IMR-90 (cell line): Measurements from ENCODE around the gene CHST14. TPM values are rescaled to one million over a fixed set of nuclear protein-coding genes. Genes with fewer than 3 reads are reported as not detected.

ENCODE experiments used
- ATAC-seq: fragments of 200-7000 bp; cut with Tn5 transposase; 2 replicates; pipeline ENCODE4 v1.9.1; 2020; ENCODE audit warnings: low read depth, mild to moderate bottlenecking, moderate library complexity
- BruUV-seq: library from RNA; stranded (reverse); fragments of 400-500 nt; replicated peaks from 2 replicates; lab custom pipeline; 2021; lab: Mats Ljungman, UMichigan
- CTCF ChIA-PET: fragments of 300-600 bp; formaldehyde crosslinking; extraction: SDS; loops from one replicate; lab custom pipeline; 2021; ENCODE audit warnings: antibody characterized with exemption; lab: Yijun Ruan, JAX
- POLR2A ChIA-PET: fragments of 300-600 bp; sonication (Branson Sonifier 250); formaldehyde crosslinking; loops from one replicate; lab custom pipeline; 2022; ENCODE audit warnings: antibody characterized with exemption; ENCODE audit not compliant: unreplicated experiment; lab: Charles Lee
- DNase-seq: peaks from one replicate; pipeline ENCODE4 v3.0.0; 2013
- H2AFZ ChIP-seq: replicated peaks from 2 replicates; pipeline ENCODE3; 2013; ENCODE audit warnings: low read length, mild to moderate bottlenecking; ENCODE audit not compliant: poor library complexity
- H2AK5ac ChIP-seq: 2 replicates; pipeline ENCODE4 v1.6.1; 2013; ENCODE audit warnings: low read depth, low read length, inconsistent platforms
- H2AK9ac ChIP-seq: replicated peaks from 2 replicates; pipeline ENCODE3; 2013; ENCODE audit warnings: mild to moderate bottlenecking, low read depth, low read length, moderate library complexity; ENCODE audit not compliant: poor library complexity
- H2BK120ac ChIP-seq: 2 replicates; pipeline ENCODE4 v1.6.1; 2013; ENCODE audit warnings: low read depth, low read length, inconsistent platforms
- H2BK15ac ChIP-seq: 3 replicates; pipeline ENCODE4 v1.6.1; 2013; ENCODE audit warnings: low read depth, low read length, inconsistent platforms
- H2BK20ac ChIP-seq: 2 replicates; pipeline ENCODE4 v1.6.1; 2013; ENCODE audit warnings: low read depth, mild to moderate bottlenecking, inconsistent platforms, low read length, moderate library complexity
- H2BK5ac ChIP-seq: 2 replicates; pipeline ENCODE4 v1.6.1; 2013; ENCODE audit warnings: mild to moderate bottlenecking, low read depth, low read length, inconsistent platforms; ENCODE audit not compliant: poor library complexity, severe bottlenecking
- H3K14ac ChIP-seq: replicated peaks from 2 replicates; pipeline ENCODE4 v1.6.1; 2013; ENCODE audit warnings: low read depth, low read length, inconsistent platforms
- H3K18ac ChIP-seq: 2 replicates; pipeline ENCODE4 v1.6.1; 2013; ENCODE audit warnings: low read depth, low read length, control low read depth
- H3K23ac ChIP-seq: 2 replicates; pipeline ENCODE4 v1.6.1; 2013; ENCODE audit warnings: low read depth, low read length, inconsistent platforms
- H3K27ac ChIP-seq: 2 replicates; pipeline ENCODE4 v1.5.1; 2013; ENCODE audit warnings: mild to moderate bottlenecking, control low read depth, low read length; ENCODE audit not compliant: insufficient read depth
- H3K27me3 ChIP-seq: 2 replicates; pipeline ENCODE4 v1.6.1; 2013; ENCODE audit warnings: low read length; ENCODE audit not compliant: control insufficient read depth, insufficient read depth
- H3K36me3 ChIP-seq: 2 replicates; pipeline ENCODE4 v1.6.1; 2013; ENCODE audit warnings: low read length, mixed read lengths; ENCODE audit not compliant: control insufficient read depth, insufficient read depth
- H3K4ac ChIP-seq: 2 replicates; pipeline ENCODE4 v1.6.1; 2013; ENCODE audit warnings: low read depth, low read length, inconsistent platforms
- H3K4me1 ChIP-seq: 2 replicates; pipeline ENCODE4 v1.6.1; 2013; ENCODE audit warnings: low read length, mixed read lengths; ENCODE audit not compliant: control insufficient read depth, insufficient read depth
- H3K4me2 ChIP-seq: 2 replicates; pipeline ENCODE4 v1.6.1; 2013; ENCODE audit warnings: low read depth, mild to moderate bottlenecking, control low read depth, low read length, moderate library complexity
- H3K4me3 ChIP-seq: 2 replicates; pipeline ENCODE4 v1.5.1; 2013; ENCODE audit warnings: low read depth, mild to moderate bottlenecking, control low read depth, low read length, moderate library complexity; ENCODE audit not compliant: insufficient read depth
- H3K56ac ChIP-seq: 2 replicates; pipeline ENCODE4 v1.6.1; 2013; ENCODE audit warnings: low read length, inconsistent platforms; ENCODE audit not compliant: insufficient read depth; ENCODE audit errors: extremely low read depth
- H3K79me1 ChIP-seq, 2 experiments: 2 replicates each; pipeline ENCODE4 v1.6.1; 2013; ENCODE audit warnings: low read length in 2 of 2, inconsistent platforms in 1 of 2, low read depth in 1 of 2
- H3K9ac ChIP-seq: 2 replicates; pipeline ENCODE4 v1.6.1; 2013; ENCODE audit warnings: low read depth, low read length, control low read depth
- H3K9me1 ChIP-seq: 2 replicates; pipeline ENCODE4 v1.6.1; 2013; ENCODE audit warnings: low read length, inconsistent platforms; ENCODE audit not compliant: insufficient read depth
- H3K9me3 ChIP-seq: 2 replicates; pipeline ENCODE4 v1.6.1; 2013; ENCODE audit warnings: low read length; ENCODE audit not compliant: control insufficient read depth, insufficient read depth
- H4K20me1 ChIP-seq: 2 replicates; pipeline ENCODE4 v1.6.1; 2013; ENCODE audit warnings: low read length, inconsistent platforms; ENCODE audit not compliant: insufficient read depth
- H4K5ac ChIP-seq: 2 replicates; pipeline ENCODE4 v1.6.1; 2013; ENCODE audit warnings: mild to moderate bottlenecking, low read depth, low read length, control low read depth
- H4K8ac ChIP-seq, 2 experiments: 2 replicates each; pipeline ENCODE4 v1.6.1; 2013; ENCODE audit warnings: low read depth in 2 of 2, low read length in 2 of 2, control low read depth in 1 of 2, inconsistent platforms in 1 of 2
- H4K91ac ChIP-seq: 2 replicates; pipeline ENCODE4 v1.6.1; 2013; ENCODE audit warnings: low read depth, low read length, inconsistent platforms; ENCODE audit not compliant: insufficient read depth
- BHLHE40 ChIP-seq: fragments of 150-350 bp; IDR thresholded peaks from 2 replicates; pipeline ENCODE4 v1.6.1; 2016; ENCODE audit warnings: mild to moderate bottlenecking, low read depth, low read length
- MAZ ChIP-seq: IDR thresholded peaks from 2 replicates; pipeline ENCODE4 v1.6.1; 2012; ENCODE audit warnings: low read depth, mild to moderate bottlenecking, low read length, improper control_type of control experiment, moderate library complexity, borderline replicate concordance
- MXI1 ChIP-seq: IDR thresholded peaks from 2 replicates; pipeline ENCODE4 v1.6.1; 2012; ENCODE audit warnings: low read depth, mild to moderate bottlenecking, low read length, moderate library complexity, borderline replicate concordance
- RFX5 ChIP-seq: IDR thresholded peaks from 2 replicates; pipeline ENCODE4 v1.8.0; 2012; ENCODE audit warnings: low read depth, mild to moderate bottlenecking, low read length, moderate library complexity
- SMC3 ChIP-seq: fragments of 150-350 bp; IDR thresholded peaks from 2 replicates; pipeline ENCODE4 v1.6.1; 2016; ENCODE audit warnings: low read depth, mild to moderate bottlenecking, antibody characterized with exemption, low read length, moderate library complexity
- WGBS, 2 experiments: methylation state at CpG; one replicate each; pipeline versions ENCODE4 v1.1.5 to v1.1.7; 2013; ENCODE audit warnings: missing lambda C conversion rate in 2 of 2; ENCODE audit not compliant: insufficient read length in 1 of 2; ENCODE audit errors: extremely low coverage in 2 of 2; 5-methylcytosine and 5-hydroxymethylcytosine counted together
- dilution Hi-C: fragments of 300-500 bp; cut with HindIII; formaldehyde crosslinking; loops from one replicate; pipeline ENCODE4 v1.14.3; 2018; ENCODE audit warnings: low sequenced_read_pairs; ENCODE audit not compliant: unreplicated experiment
- in situ Hi-C: fragments of 300-500 bp; cut with MboI; formaldehyde crosslinking; loops from 3 replicates; pipeline ENCODE4 v1.14.3; 2019; ENCODE audit warnings: low sequenced_read_pairs, inconsistent platforms, mixed read lengths
- intact Hi-C: fragments of 100-400 bp; cut with micrococcal nuclease; formaldehyde crosslinking; loops from 2 replicates; pipeline ENCODE4 v1.10.0; 2022
- polyA plus RNA-seq, 3 experiments: library from polyadenylated mRNA; depleted of rRNA; stranded (reverse); fragments of >200 nt; gene quantifications; 2 replicates each; pipeline ENCODE4 v1.2.3, GENCODE V29; 2012; ENCODE audit warnings: low replicate concordance in 1 of 3
- total RNA-seq: library from RNA; depleted of rRNA; stranded (reverse); fragments of >200 nt; gene quantifications from 2 replicates; pipeline ENCODE4 v1.2.3, GENCODE V29; 2012

Gene CHST14
- total and polyA plus RNA-seq, 2 of the 4 experiments (the other 2 are of a cell fraction) = 3.8 to 19.5 TPM

GRCh38 chr15:40511093-40511471 is 40.3 kb downstream of the CHST14 start:
- Histone ChIP-seq H4K91ac (no peak overlapping the region), H3K27me3 (peaks cover 36% of the 10 kb centered on the region), H2BK5ac (no peak overlapping the region), H3K36me3 (no peaks in the 10 kb centered on the region), H4K8ac (no peak overlapping the region), H2AK9ac (no peak overlapping the region), H3K9ac (0 out of 2 replicates have a peak overlapping the region, but pooled peaks have one; percentile 6), H3K23ac (peak overlapping the region; percentile 69; the same call in 1 of the 2 replicates), H3K79me1 (no peaks in the 10 kb centered on the region), H4K5ac (no peak overlapping the region), H3K14ac (no peak overlapping the region), H2BK15ac (no peak overlapping the region), H2AK5ac (no peak overlapping the region), H2BK120ac (no peak overlapping the region), H3K27ac (no peak overlapping the region), H2BK20ac (no peak overlapping the region), H4K20me1 (no peaks in the 10 kb centered on the region), H3K4me2 (peak overlapping the region; percentile 71), H3K4ac (no peak overlapping the region), H3K9me3 (no peaks in the 10 kb centered on the region), H3K18ac (no peak overlapping the region), H3K4me3 (peak overlapping the region; percentile 44), H3K9me1 (no peaks in the 10 kb centered on the region), H3K4me1 (peaks cover 4% of the 10 kb centered on the region; the same call in 1 of the 2 replicates), H3K56ac (no peak overlapping the region), H2AFZ (peak overlapping the region; percentile 91)
- in situ Hi-C loops (no loop called here), intact Hi-C loops (loop anchor here (5.0 kb wide), 1 partner anchor 69 kb away; the partner anchor contains the start of gene BAHD1), dilution Hi-C loops (no loop called here)
- no peak; the same call in 1 of the 2 replicates for ATAC-seq
- CTCF ChIA-PET = no interaction called here
- BruUV-seq = no TSS peak
- no peak for TF ChIP-seq BHLHE40
- no peak for TF ChIP-seq MXI1
- TF ChIP-seq SMC3 = no peak
- TF ChIP-seq MAZ = no peak
- TF ChIP-seq RFX5 = no peak
- DNase-seq = no peak
- POLR2A ChIA-PET = no interaction called here
- 25% methylated on average over 13 of the region's 22 CpGs; no CpG with 5 or more reads in 1 of the 2 experiments for WGBS, 2 experiments
